Measurements from ENCODE around the gene CNTNAP4. TPM values are rescaled to one million over a fixed set of nuclear protein-coding genes. Genes with fewer than 3 reads are reported as not detected.

CNTNAP4 gene
- total RNA-seq, 4 donors from 2014 or later = 0.09 TPM; not detected in 3

GRCh38 chr16:76280421-76281215 is 3.4 kb downstream of the CNTNAP4 start:
- Histone ChIP-seq H3K4me3 (no peak overlapping the region), H3K27ac (no peak overlapping the region), H3K4me1 (no peaks in the 10 kb centered on the region), H3K36me3 (no peaks in the 10 kb centered on the region), H3K27me3 (no peaks in the 10 kb centered on the region), H3K9me3 (no peaks in the 10 kb centered on the region)
- intact Hi-C loops (cut with DNase I; ENCODE audit: low total_unique reads) (no loop called here), in situ Hi-C loops (cut with MboI; ENCODE audit: low sequenced_read_pairs in 4 of 4) (no loop called here)
- TF ChIP-seq POLR2A (IDR thresholded peaks at IDR 0.05) (no peak), CTCF (IDR thresholded peaks at IDR 0.05 in 4 of 5, conservative IDR thresholded peaks at IDR 0.05 in 1 of 5) (no peak)
- no peak for ATAC-seq
- no peak for DNase-seq

DNA sequence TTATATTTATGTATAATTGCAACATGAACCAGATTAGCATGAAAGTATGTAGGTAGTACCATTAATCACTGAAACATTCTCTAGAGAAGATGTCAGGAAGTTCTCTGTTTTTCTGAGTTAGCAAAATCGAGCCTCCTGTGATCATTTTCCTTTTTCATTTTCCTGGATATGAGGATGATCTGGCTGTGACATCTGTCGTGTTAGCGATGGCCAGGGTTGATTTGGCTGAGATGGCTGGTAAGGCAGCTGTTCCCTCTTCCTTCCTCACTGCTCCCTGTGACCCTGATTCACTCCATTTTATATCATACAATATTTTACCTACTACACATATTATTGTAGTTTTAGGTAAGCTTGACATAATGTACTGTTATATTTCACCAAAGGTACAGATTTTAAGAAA is 10.3 kb downstream of the CNTNAP4 start:
- TF ChIP-seq POLR2A (IDR thresholded peaks at IDR 0.05) (no peak), CTCF (IDR thresholded peaks at IDR 0.05 in 4 of 5, conservative IDR thresholded peaks at IDR 0.05 in 1 of 5) (no peak)
- Histone ChIP-seq H3K27me3 (no peaks in the 10 kb centered on the region), H3K4me3 (no peak overlapping the region), H3K27ac (no peak overlapping the region), H3K4me1 (no peaks in the 10 kb centered on the region), H3K36me3 (no peaks in the 10 kb centered on the region), H3K9me3 (no peaks in the 10 kb centered on the region)
- ATAC-seq (no peak), DNase-seq (no peak)
- in situ Hi-C loops (cut with MboI; ENCODE audit: low sequenced_read_pairs in 4 of 4) (no loop called here), intact Hi-C loops (cut with DNase I; ENCODE audit: low total_unique reads) (no loop called here)

DNA sequence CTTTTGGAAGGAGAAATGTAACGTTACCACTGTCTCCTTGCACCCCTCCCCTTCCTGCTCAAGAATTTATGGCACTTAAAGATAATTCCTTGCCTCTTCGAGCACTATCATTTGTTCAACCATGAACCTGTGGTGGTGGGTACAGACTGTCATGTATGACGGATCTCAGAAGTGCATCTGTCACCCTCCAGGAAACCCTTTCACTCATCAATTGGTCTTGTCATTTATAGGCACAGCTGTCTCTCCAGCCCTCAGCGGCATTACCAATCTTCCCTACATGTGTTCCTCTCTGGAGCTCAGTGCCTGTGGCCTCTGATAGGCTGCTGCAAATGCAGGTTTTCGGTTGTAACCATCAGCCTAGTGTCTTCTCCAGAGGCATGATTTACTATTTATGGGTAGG is 15.0 kb downstream of the CNTNAP4 start:
- no peak for DNase-seq
- Histone ChIP-seq H3K36me3 (no peaks in the 10 kb centered on the region), H3K4me3 (no peak overlapping the region), H3K4me1 (no peaks in the 10 kb centered on the region), H3K27ac (no peak overlapping the region), H3K9me3 (no peaks in the 10 kb centered on the region), H3K27me3 (no peaks in the 10 kb centered on the region)
- in situ Hi-C loops (cut with MboI; ENCODE audit: low sequenced_read_pairs in 4 of 4) (no loop called here), intact Hi-C loops (cut with DNase I; ENCODE audit: low total_unique reads) (no loop called here)
- no peak for ATAC-seq
- TF ChIP-seq POLR2A (IDR thresholded peaks at IDR 0.05) = no peak

GRCh38 chr16:76293980-76294379 is 16.8 kb downstream of the CNTNAP4 start:
- ATAC-seq (no peak), DNase-seq (no peak)
- Histone ChIP-seq H3K27ac (no peak overlapping the region), H3K4me3 (no peak overlapping the region), H3K36me3 (no peaks in the 10 kb centered on the region), H3K9me3 (no peaks in the 10 kb centered on the region), H3K4me1 (no peaks in the 10 kb centered on the region), H3K27me3 (no peaks in the 10 kb centered on the region)
- in situ Hi-C loops (cut with MboI; ENCODE audit: low sequenced_read_pairs in 4 of 4) = no loop called here
- no peak for TF ChIP-seq CTCF (IDR thresholded peaks at IDR 0.05 in 4 of 5, conservative IDR thresholded peaks at IDR 0.05 in 1 of 5)
- intact Hi-C loops (cut with DNase I; ENCODE audit: low total_unique reads) = no loop called here

DNA sequence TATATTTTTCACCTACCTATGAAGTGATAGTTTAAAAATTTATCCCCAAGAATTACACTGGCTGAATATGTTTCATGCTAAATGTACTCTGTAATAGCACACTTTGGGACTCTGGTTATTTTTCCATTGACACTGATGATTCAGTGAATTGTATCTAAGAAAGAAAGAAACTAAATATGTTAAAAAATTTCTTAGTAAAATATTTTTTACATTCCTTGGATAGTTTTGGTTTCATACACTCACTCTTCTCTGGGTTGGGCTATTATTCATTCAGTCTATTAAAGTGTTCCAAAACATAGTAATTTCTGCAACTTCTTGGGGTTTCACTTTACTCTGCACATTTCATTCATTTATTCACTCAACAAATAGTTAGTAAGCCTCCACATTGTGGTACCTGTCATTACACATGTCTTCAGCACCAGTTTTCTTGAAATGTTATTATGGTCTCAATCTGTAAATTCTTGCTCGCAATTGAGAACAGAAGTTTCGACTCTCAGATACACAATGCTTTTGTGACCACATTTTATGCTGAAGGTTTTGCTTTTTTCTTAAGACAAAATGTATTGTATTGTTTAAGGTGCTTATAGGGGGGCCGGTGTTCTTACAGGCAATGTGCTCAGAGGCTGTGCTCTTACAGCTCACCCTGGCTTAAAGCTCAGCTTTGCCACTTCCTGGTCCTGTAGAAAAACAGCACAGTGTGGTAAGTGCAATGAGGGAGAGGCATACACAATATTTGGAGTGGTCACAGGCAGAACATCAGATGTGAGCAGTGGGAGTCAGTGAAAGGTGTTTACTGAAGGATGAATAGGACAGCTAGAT is 17.4 kb downstream of the CNTNAP4 start:
- intact Hi-C loops (cut with DNase I; ENCODE audit: low total_unique reads) (no loop called here), in situ Hi-C loops (cut with MboI; ENCODE audit: low sequenced_read_pairs in 4 of 4) (no loop called here)
- Histone ChIP-seq H3K27me3 (no peaks in the 10 kb centered on the region), H3K4me3 (no peak overlapping the region), H3K36me3 (no peaks in the 10 kb centered on the region), H3K27ac (no peak overlapping the region), H3K9me3 (no peaks in the 10 kb centered on the region), H3K4me1 (no peaks in the 10 kb centered on the region)
- no peak for DNase-seq
- no peak for TF ChIP-seq CTCF (IDR thresholded peaks at IDR 0.05 in 4 of 5, conservative IDR thresholded peaks at IDR 0.05 in 1 of 5)
- TF ChIP-seq POLR2A (IDR thresholded peaks at IDR 0.05) = no peak
- no peak for ATAC-seq

Data from gastrocnemius medialis (tissue), 4 donors.